ENCODE results near the gene UBA3.

GRCh38 chr3:69099576-69099975, 19.4 kb upstream of the UBA3 start:
- TF ChIP-seq POLR2A (IDR thresholded peaks at IDR 0.05) (no peak), EP300 (IDR thresholded peaks at IDR 0.05) (no peak)

Data from suprapubic skin (tissue), 2 donors.